Liver (tissue), 9 donors: ENCODE data around the gene GPR21. TPM values are rescaled to one million over a fixed set of nuclear protein-coding genes. Genes with fewer than 3 reads are reported as not detected.

ENCODE experiments used
- DNase-seq: peaks from one replicate; pipeline ENCODE4 v3.0.0-alpha.2; 2017; ENCODE audit warnings: low spot score
- H3K27ac ChIP-seq, 2 donors: one replicate each; pipeline ENCODE4 v1.7.0; 2013; ENCODE audit warnings: inconsistent platforms in 2 of 2, low read length in 2 of 2, control low read depth in 1 of 2, low read depth in 1 of 2, mild to moderate bottlenecking in 1 of 2
- H3K27me3 ChIP-seq, 4 donors: one replicate each; pipeline versions ENCODE4 v1.6.1 to v1.7.0; 2013; ENCODE audit warnings: low read length in 3 of 4, inconsistent platforms in 1 of 4, mild to moderate bottlenecking in 1 of 4, moderate library complexity in 1 of 4; ENCODE audit not compliant: control insufficient read depth in 4 of 4, insufficient read depth in 4 of 4
- H3K36me3 ChIP-seq, 4 donors: one replicate each; pipeline versions ENCODE4 v1.6.1 to v1.7.0; 2013; ENCODE audit warnings: low read length in 3 of 4, mild to moderate bottlenecking in 3 of 4, low read depth in 1 of 4, moderate library complexity in 1 of 4; ENCODE audit not compliant: control insufficient read depth in 4 of 4, insufficient read depth in 3 of 4
- H3K4me1 ChIP-seq, 4 donors: one replicate each; pipeline versions ENCODE4 v1.6.1 to v1.7.0; 2013; ENCODE audit warnings: low read length in 3 of 4, mild to moderate bottlenecking in 3 of 4, moderate library complexity in 1 of 4; ENCODE audit not compliant: control insufficient read depth in 4 of 4, insufficient read depth in 4 of 4
- H3K4me3 ChIP-seq, 3 donors: one replicate each; pipeline versions ENCODE4 v1.6.1 to v1.7.0; 2013; ENCODE audit warnings: low read length in 3 of 3, control low read depth in 1 of 3, low read depth in 1 of 3, mild to moderate bottlenecking in 1 of 3
- H3K9ac ChIP-seq, 2 donors: one replicate each; pipeline ENCODE4 v1.7.0; 2013; ENCODE audit warnings: low read length in 2 of 2, mild to moderate bottlenecking in 2 of 2, moderate library complexity in 2 of 2, control low read depth in 1 of 2, low read depth in 1 of 2
- H3K9me3 ChIP-seq, 4 donors: one replicate each; pipeline versions ENCODE4 v1.6.1 to v1.7.0; 2013; ENCODE audit warnings: low read length in 3 of 4; ENCODE audit not compliant: control insufficient read depth in 4 of 4
- ATF3 ChIP-seq: IDR thresholded peaks from 2 replicates; pipeline ENCODE4 v1.6.1; 2016; ENCODE audit warnings: antibody characterized with exemption
- EGR1 ChIP-seq, 2 donors: IDR thresholded peaks; 2 replicates each; pipeline ENCODE4 v1.6.1; 2016 to 2018; ENCODE audit warnings: antibody characterized with exemption in 2 of 2, low read depth in 2 of 2
- FOXA1 ChIP-seq: IDR thresholded peaks from 2 replicates; pipeline ENCODE4 v1.6.1; 2016; ENCODE audit warnings: antibody characterized with exemption
- FOXA2 ChIP-seq: IDR thresholded peaks from 2 replicates; pipeline ENCODE4 v1.6.1; 2016; ENCODE audit warnings: antibody characterized with exemption
- GABPA ChIP-seq, 2 donors: IDR thresholded peaks in 1 of 2; conservative IDR thresholded peaks in 1 of 2; 2 replicates each; pipeline ENCODE4 v1.6.1; 2016; ENCODE audit warnings: antibody characterized with exemption in 2 of 2, mild to moderate bottlenecking in 1 of 2, moderate library complexity in 1 of 2
- HNF4A ChIP-seq, 2 donors: conservative IDR thresholded peaks; 2 replicates each; pipeline ENCODE4 v1.6.1; 2016; ENCODE audit warnings: antibody characterized with exemption in 2 of 2, mild to moderate bottlenecking in 2 of 2
- HNF4G ChIP-seq: IDR thresholded peaks from 2 replicates; pipeline ENCODE4 v1.6.1; 2016; ENCODE audit warnings: antibody characterized with exemption
- JUND ChIP-seq, 2 donors: IDR thresholded peaks; 2 replicates each; pipeline ENCODE4 v1.6.1; 2016; ENCODE audit warnings: antibody characterized with exemption in 2 of 2
- NR2F2 ChIP-seq: IDR thresholded peaks from 2 replicates; pipeline ENCODE4 v1.6.1; 2016; ENCODE audit warnings: antibody characterized with exemption
- RAD21 ChIP-seq, 2 donors: IDR thresholded peaks; 2 replicates each; pipeline ENCODE4 v1.6.1; 2016; ENCODE audit warnings: antibody characterized with exemption in 2 of 2, mild to moderate bottlenecking in 2 of 2
- RXRA ChIP-seq, 2 donors: IDR thresholded peaks; 2 replicates each; pipeline ENCODE4 v1.6.1; 2017 to 2018; ENCODE audit warnings: antibody characterized with exemption in 2 of 2, mild to moderate bottlenecking in 1 of 2
- SP1 ChIP-seq: IDR thresholded peaks from 2 replicates; pipeline ENCODE4 v1.6.1; 2018; ENCODE audit warnings: antibody characterized with exemption, mild to moderate bottlenecking
- TAF1 ChIP-seq: conservative IDR thresholded peaks from 2 replicates; pipeline ENCODE4 v1.6.1; 2016; ENCODE audit warnings: antibody characterized with exemption, mild to moderate bottlenecking
- YY1 ChIP-seq: IDR thresholded peaks from 2 replicates; pipeline ENCODE4 v1.6.1; 2016; ENCODE audit warnings: antibody characterized with exemption, mild to moderate bottlenecking
- WGBS: extraction: QIAGEN DNeasy Blood & Tissue Kit; methylation state at CpG from one replicate; pipeline ENCODE4 v1.1.7; 2013; 5-methylcytosine and 5-hydroxymethylcytosine counted together
- polyA plus RNA-seq, 2 donors: library from polyadenylated mRNA; stranded (reverse) in 1 of 2; unstranded in 1 of 2; fragments of 200-250 nt in 1 of 2; fragments of >200 nt in 1 of 2; fragmentation: Nextera tagmentation in 1 of 2; extraction: Ambion mirVana in 1 of 2; gene quantifications; one replicate each; pipeline versions ENCODE4 v1.2.1 to v1.2.3, GENCODE V29; 2013 to 2015
- total RNA-seq, 2 donors: library from RNA; depleted of rRNA; stranded (reverse); fragments of >200 nt; gene quantifications; one replicate each; pipeline ENCODE4 v1.2.3, GENCODE V29; 2014
- TF ChIP-seq, protein P1 (sequence below): fragments of 150-350 bp; IDR thresholded peaks from 2 replicates; pipeline ENCODE4 v1.5.1; 2017; ENCODE audit warnings: improper control_type of control experiment, low read depth, low read length; ENCODE audit not compliant: missing input control
- TF ChIP-seq, protein P2 (sequence below): IDR thresholded peaks from 2 replicates; pipeline ENCODE4 v1.6.1; 2016; ENCODE audit warnings: antibody characterized with exemption
- TF ChIP-seq, protein P3 (sequence below): IDR thresholded peaks from 2 replicates; pipeline ENCODE4 v1.6.1; 2016; ENCODE audit warnings: antibody characterized with exemption, mild to moderate bottlenecking
- TF ChIP-seq, protein P4 (sequence below): IDR thresholded peaks from 2 replicates; pipeline ENCODE4 v1.6.1; 2016; ENCODE audit warnings: antibody characterized with exemption
- donor health status: healthy.
- donor health status: healthy.
- donor health status: healthy.
- donor health status: healthy.
- donor health status: healthy.

GPR21 gene
- total and polyA plus RNA-seq, 4 donors: 0.07 to 0.67 TPM; not detected in 2

GRCh38 chr9:123065196-123065595 lies 31.7 kb downstream of the GPR21 start:
- no peaks in the 10 kb centered on the region for H3K4me1 ChIP-seq
- no peaks in the 10 kb centered on the region for H3K9me3 ChIP-seq
- TF ChIP-seq SP1 (no peak), HNF4G (no peak), RXRA (IDR thresholded peaks at IDR 0.05) (no peak), TAF1 (no peak), JUND (IDR thresholded peaks at IDR 0.05) (no peak), FOXA2 (no peak), HNF4A (conservative IDR thresholded peaks at IDR 0.05) (no peak), GABPA (IDR thresholded peaks at IDR 0.05 in 1 of 2, conservative IDR thresholded peaks at IDR 0.05 in 1 of 2) (no peak), FOXA1 (no peak), RAD21 (IDR thresholded peaks at IDR 0.05) (no peak), NR2F2 (no peak), YY1 (no peak), EGR1 (IDR thresholded peaks at IDR 0.05; ENCODE audit: low read depth in 2 of 2) (no peak)
- TF ChIP-seq, protein P1, sequence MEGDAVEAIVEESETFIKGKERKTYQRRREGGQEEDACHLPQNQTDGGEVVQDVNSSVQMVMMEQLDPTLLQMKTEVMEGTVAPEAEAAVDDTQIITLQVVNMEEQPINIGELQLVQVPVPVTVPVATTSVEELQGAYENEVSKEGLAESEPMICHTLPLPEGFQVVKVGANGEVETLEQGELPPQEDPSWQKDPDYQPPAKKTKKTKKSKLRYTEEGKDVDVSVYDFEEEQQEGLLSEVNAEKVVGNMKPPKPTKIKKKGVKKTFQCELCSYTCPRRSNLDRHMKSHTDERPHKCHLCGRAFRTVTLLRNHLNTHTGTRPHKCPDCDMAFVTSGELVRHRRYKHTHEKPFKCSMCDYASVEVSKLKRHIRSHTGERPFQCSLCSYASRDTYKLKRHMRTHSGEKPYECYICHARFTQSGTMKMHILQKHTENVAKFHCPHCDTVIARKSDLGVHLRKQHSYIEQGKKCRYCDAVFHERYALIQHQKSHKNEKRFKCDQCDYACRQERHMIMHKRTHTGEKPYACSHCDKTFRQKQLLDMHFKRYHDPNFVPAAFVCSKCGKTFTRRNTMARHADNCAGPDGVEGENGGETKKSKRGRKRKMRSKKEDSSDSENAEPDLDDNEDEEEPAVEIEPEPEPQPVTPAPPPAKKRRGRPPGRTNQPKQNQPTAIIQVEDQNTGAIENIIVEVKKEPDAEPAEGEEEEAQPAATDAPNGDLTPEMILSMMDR: no peak
- TF ChIP-seq, protein P2, sequence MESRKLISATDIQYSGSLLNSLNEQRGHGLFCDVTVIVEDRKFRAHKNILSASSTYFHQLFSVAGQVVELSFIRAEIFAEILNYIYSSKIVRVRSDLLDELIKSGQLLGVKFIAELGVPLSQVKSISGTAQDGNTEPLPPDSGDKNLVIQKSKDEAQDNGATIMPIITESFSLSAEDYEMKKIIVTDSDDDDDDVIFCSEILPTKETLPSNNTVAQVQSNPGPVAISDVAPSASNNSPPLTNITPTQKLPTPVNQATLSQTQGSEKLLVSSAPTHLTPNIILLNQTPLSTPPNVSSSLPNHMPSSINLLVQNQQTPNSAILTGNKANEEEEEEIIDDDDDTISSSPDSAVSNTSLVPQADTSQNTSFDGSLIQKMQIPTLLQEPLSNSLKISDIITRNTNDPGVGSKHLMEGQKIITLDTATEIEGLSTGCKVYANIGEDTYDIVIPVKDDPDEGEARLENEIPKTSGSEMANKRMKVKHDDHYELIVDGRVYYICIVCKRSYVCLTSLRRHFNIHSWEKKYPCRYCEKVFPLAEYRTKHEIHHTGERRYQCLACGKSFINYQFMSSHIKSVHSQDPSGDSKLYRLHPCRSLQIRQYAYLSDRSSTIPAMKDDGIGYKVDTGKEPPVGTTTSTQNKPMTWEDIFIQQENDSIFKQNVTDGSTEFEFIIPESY: no peak
- TF ChIP-seq, protein P3, sequence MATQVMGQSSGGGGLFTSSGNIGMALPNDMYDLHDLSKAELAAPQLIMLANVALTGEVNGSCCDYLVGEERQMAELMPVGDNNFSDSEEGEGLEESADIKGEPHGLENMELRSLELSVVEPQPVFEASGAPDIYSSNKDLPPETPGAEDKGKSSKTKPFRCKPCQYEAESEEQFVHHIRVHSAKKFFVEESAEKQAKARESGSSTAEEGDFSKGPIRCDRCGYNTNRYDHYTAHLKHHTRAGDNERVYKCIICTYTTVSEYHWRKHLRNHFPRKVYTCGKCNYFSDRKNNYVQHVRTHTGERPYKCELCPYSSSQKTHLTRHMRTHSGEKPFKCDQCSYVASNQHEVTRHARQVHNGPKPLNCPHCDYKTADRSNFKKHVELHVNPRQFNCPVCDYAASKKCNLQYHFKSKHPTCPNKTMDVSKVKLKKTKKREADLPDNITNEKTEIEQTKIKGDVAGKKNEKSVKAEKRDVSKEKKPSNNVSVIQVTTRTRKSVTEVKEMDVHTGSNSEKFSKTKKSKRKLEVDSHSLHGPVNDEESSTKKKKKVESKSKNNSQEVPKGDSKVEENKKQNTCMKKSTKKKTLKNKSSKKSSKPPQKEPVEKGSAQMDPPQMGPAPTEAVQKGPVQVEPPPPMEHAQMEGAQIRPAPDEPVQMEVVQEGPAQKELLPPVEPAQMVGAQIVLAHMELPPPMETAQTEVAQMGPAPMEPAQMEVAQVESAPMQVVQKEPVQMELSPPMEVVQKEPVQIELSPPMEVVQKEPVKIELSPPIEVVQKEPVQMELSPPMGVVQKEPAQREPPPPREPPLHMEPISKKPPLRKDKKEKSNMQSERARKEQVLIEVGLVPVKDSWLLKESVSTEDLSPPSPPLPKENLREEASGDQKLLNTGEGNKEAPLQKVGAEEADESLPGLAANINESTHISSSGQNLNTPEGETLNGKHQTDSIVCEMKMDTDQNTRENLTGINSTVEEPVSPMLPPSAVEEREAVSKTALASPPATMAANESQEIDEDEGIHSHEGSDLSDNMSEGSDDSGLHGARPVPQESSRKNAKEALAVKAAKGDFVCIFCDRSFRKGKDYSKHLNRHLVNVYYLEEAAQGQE: no peak
- TF ChIP-seq, protein P4, sequence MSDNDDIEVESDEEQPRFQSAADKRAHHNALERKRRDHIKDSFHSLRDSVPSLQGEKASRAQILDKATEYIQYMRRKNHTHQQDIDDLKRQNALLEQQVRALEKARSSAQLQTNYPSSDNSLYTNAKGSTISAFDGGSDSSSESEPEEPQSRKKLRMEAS: no peak
- H3K36me3 ChIP-seq: peaks cover 1 to 24% (median 18%) of the 10 kb centered on the region in 4 donors
- H3K27ac ChIP-seq: no peak overlapping the region
- H3K9ac ChIP-seq: no peak overlapping the region
- DNase-seq: no peak
- 96% methylated on average over 2 of the region's 2 CpGs for WGBS
- no peaks in the 10 kb centered on the region for H3K27me3 ChIP-seq
- H3K4me3 ChIP-seq: no peak overlapping the region

DNA sequence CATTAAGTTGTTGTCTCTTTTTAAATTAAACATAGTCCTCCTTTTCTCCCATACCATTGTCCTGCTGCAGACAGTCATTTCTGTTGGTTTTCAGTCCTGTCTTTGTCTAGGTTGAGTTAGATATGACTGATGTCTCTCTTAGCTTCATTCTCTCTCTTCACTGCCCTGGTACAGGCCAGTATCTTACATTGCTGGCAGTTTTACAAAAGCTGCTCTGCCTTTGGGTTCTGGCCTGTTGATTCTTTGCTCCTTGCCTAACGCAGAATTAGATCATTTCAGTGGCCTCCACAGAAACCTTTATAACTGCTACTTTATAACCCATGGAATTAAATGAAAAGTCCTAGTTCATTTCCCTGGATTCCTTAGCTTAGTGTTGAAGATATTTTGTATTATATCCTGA lies 33.7 kb downstream of the GPR21 start:
- WGBS: 71% methylated on average over 1 of the region's 1 CpG
- no peak for DNase-seq
- Histone ChIP-seq H3K27me3 (no peaks in the 10 kb centered on the region), H3K4me3 (no peak overlapping the region), H3K27ac (no peak overlapping the region), H3K36me3 (peaks cover 1 to 33% (median 20%) of the 10 kb centered on the region in 4 donors), H3K4me1 (no peaks in the 10 kb centered on the region), H3K9ac (no peak overlapping the region), H3K9me3 (no peaks in the 10 kb centered on the region)
- TF ChIP-seq, protein P3: no peak
- TF ChIP-seq YY1 (no peak), FOXA2 (no peak), HNF4G (no peak), ATF3 (no peak)
- TF ChIP-seq, protein P1: no peak
- TF ChIP-seq, protein P4: no peak
